ENCODE measurements around the gene LCA5. TPM values are rescaled to one million over a fixed set of nuclear protein-coding genes. Genes with fewer than 3 reads are reported as not detected.

Gene LCA5
- total and polyA plus RNA-seq, 8 donors, result 5.1 to 19.3 (median 14.6) TPM

- H3K9me3 ChIP-seq, result no peaks in the 10 kb centered on the region
- H3K4me1 ChIP-seq, result no peaks in the 10 kb centered on the region
- TF ChIP-seq, protein P1, sequence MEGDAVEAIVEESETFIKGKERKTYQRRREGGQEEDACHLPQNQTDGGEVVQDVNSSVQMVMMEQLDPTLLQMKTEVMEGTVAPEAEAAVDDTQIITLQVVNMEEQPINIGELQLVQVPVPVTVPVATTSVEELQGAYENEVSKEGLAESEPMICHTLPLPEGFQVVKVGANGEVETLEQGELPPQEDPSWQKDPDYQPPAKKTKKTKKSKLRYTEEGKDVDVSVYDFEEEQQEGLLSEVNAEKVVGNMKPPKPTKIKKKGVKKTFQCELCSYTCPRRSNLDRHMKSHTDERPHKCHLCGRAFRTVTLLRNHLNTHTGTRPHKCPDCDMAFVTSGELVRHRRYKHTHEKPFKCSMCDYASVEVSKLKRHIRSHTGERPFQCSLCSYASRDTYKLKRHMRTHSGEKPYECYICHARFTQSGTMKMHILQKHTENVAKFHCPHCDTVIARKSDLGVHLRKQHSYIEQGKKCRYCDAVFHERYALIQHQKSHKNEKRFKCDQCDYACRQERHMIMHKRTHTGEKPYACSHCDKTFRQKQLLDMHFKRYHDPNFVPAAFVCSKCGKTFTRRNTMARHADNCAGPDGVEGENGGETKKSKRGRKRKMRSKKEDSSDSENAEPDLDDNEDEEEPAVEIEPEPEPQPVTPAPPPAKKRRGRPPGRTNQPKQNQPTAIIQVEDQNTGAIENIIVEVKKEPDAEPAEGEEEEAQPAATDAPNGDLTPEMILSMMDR (IDR thresholded peaks at IDR 0.05), result no peak
- no peaks in the 10 kb centered on the region for H3K27me3 ChIP-seq
- DNase-seq (no peak), ATAC-seq (no peak)
- intact Hi-C loops (cut with DNase I), result no loop called here
- no peak overlapping the region for H3K4me3 ChIP-seq
- H3K36me3 ChIP-seq, result no peaks in the 10 kb centered on the region
- no peak overlapping the region for H3K27ac ChIP-seq
Observed at GRCh38 chr6:79515436-79515835, 21.8 kb downstream of the LCA5 start.

- Histone ChIP-seq H3K36me3 (no peaks in the 10 kb centered on the region), H3K4me3 (peak overlapping the region; percentile 2 to 11), H3K9me3 (no peaks in the 10 kb centered on the region), H3K27me3 (no peaks in the 10 kb centered on the region), H3K4me1 (no peaks in the 10 kb centered on the region), H3K27ac (no peak overlapping the region)
- DNase-seq (no peak), ATAC-seq (peak; percentile 26)
- TF ChIP-seq, protein P1 (IDR thresholded peaks at IDR 0.05), result no peak
- intact Hi-C loops (cut with DNase I), result no loop called here
Observed at GRCh38 chr6:79513111-79513510, 24.1 kb downstream of the LCA5 start.

DNA sequence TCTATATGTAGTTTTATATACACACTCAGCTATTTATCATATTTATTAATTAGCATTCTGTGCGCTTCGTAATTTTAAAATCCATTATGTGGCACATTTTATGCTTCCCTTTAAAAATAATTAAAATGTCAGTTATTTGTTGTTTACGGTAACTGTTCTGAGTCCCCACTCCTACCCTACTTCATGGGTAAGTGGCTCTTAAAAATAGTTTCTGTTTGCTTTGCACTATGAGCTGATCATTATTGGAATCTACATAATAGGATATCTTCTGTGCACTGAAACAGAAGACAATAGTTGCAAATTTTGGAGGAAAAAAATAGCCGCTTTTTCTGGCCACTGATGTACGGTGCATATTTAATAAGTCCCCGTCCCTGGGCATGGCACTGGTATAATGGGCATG lies 25.2 kb downstream of the LCA5 start:
- Histone ChIP-seq H3K27me3 (no peaks in the 10 kb centered on the region), H3K36me3 (no peaks in the 10 kb centered on the region), H3K27ac (no peak overlapping the region), H3K4me1 (no peaks in the 10 kb centered on the region), H3K9me3 (no peaks in the 10 kb centered on the region), H3K4me3 (peak overlapping the region in 1 of 2 donors; percentile 11)
- TF ChIP-seq, protein P1 (IDR thresholded peaks at IDR 0.05), result no peak
- no peak for DNase-seq
- ATAC-seq, result peak; percentile 68
- intact Hi-C loops (cut with DNase I), result no loop called here

DNA sequence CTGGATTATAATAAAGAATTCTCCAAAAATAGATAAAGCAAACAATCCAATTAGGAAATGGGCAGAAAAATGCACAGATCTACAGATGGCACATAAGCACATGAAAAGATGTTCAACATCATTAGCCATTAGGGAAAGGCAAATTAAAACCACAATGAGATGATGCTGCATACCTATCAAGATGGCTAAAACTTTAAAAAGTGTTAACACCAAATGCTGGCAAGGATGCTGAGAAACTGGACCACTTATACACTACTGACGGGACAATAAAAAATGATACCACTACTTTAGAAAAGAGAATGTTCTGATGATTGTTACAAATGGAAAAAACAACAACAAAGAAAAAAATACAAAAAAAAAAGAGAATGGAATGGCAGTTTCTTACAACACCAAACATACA lies 26.5 kb downstream of the LCA5 start:
- Histone ChIP-seq H3K9me3 (no peaks in the 10 kb centered on the region), H3K27ac (no peak overlapping the region), H3K4me3 (no peak overlapping the region), H3K27me3 (no peaks in the 10 kb centered on the region), H3K36me3 (no peaks in the 10 kb centered on the region), H3K4me1 (no peaks in the 10 kb centered on the region)
- DNase-seq (no peak), ATAC-seq (no peak)
- TF ChIP-seq, protein P1 (IDR thresholded peaks at IDR 0.05), result no peak
- intact Hi-C loops (cut with DNase I), result no loop called here

DNA sequence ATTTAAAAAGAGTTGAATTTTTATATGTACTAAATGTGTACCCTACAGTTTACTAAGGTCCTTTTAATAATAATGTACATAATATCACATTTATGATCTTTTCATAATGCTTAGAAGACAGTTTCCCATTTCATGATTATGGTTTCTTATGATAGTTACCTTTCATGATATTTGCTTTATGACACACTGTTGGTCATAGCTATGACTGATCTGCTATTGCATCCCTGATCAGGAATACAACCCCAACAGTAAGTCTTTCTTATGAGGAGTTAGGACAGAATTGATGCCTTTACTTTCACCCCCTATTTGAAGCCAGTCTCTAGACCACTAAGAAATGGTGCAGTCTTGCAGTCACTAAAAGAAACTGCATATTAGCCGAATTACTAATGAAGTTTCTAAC lies 31.0 kb downstream of the LCA5 start:
- TF ChIP-seq, protein P1 (IDR thresholded peaks at IDR 0.05), result no peak
- no peak for ATAC-seq
- no peak overlapping the region for H3K27ac ChIP-seq
- H3K4me3 ChIP-seq, result no peak overlapping the region
- no peaks in the 10 kb centered on the region for H3K4me1 ChIP-seq
- H3K36me3 ChIP-seq, result no peaks in the 10 kb centered on the region
- no peaks in the 10 kb centered on the region for H3K27me3 ChIP-seq
- intact Hi-C loops (cut with DNase I), result no loop called here
- no peak for DNase-seq
- no peaks in the 10 kb centered on the region for H3K9me3 ChIP-seq

Data from left lung (tissue), 10 donors.